ENCODE data around the gene WDR77. TPM values are rescaled to one million over a fixed set of nuclear protein-coding genes. Genes with fewer than 3 reads are reported as not detected.

WDR77 gene
- polyA plus RNA-seq, 3 donors: 26.4 to 62.2 (median 28.1) TPM

- intact Hi-C loops (cut with micrococcal nuclease): no loop called here
- Mint-ChIP-seq H3K9me3 (no peaks in the 10 kb centered on the region), H3K27me3 (ENCODE audit: low read depth in 3 of 3) (peaks cover 1 to 4% (median 2%) of the 10 kb centered on the region in 3 donors), H3K36me3 (no peaks in the 10 kb centered on the region), H3K27ac (no peak overlapping the region), H3K4me1 (no peaks in the 10 kb centered on the region), H3K4me3 (no peak overlapping the region)
- Histone ChIP-seq H3K4me2 (replicated peaks; ENCODE audit: extremely low read depth, low read length, poor library complexity, severe bottlenecking) (no peak overlapping the region), H3K27ac (ENCODE audit: low read depth in 1 of 2, low read length in 2 of 2) (no peak overlapping the region), H2AFZ (ENCODE audit: insufficient read depth, low read depth, low read length, poor library complexity, severe bottlenecking) (no peak overlapping the region), H4K20me1 (ENCODE audit: insufficient read depth, low read length) (no peaks in the 10 kb centered on the region), H3K9me3 (replicated peaks in 1 of 2; ENCODE audit: control insufficient read depth in 1 of 2, insufficient read depth in 1 of 2, low read length in 2 of 2) (no peaks in the 10 kb centered on the region), H3K27me3 (ENCODE audit: control insufficient read depth in 2 of 2, insufficient read depth in 2 of 2, low read length in 2 of 2) (peaks cover 0 to 2% of the 10 kb centered on the region in 2 donors), H3K9ac (ENCODE audit: insufficient read depth, low read length, poor library complexity, severe bottlenecking) (no peak overlapping the region), H3K79me2 (ENCODE audit: insufficient read depth, low read length) (no peaks in the 10 kb centered on the region), H3K36me3 (replicated peaks in 1 of 2; ENCODE audit: control insufficient read depth in 1 of 2, insufficient read depth in 2 of 2, low read length in 2 of 2) (no peaks in the 10 kb centered on the region), H3K4me3 (replicated peaks in 1 of 3; ENCODE audit: low read depth in 2 of 3, low read length in 3 of 3) (no peak overlapping the region), H3K4me1 (ENCODE audit: control insufficient read depth in 1 of 2, insufficient read depth in 2 of 2, low read length in 2 of 2) (no peaks in the 10 kb centered on the region)
- TF ChIP-seq CTCF (IDR thresholded peaks at IDR 0.05): no peak
- no peak for DNase-seq
- no CpG with 5 or more reads among the region's 3 CpGs for WGBS (ENCODE audit: insufficient coverage)
Measured at GRCh38 chr1:111424281-111424680, 24.8 kb downstream of the WDR77 start.

GRCh38 chr1:111422546-111423391, 26.3 kb downstream of the WDR77 start:
- Mint-ChIP-seq H3K27ac (no peak overlapping the region), H3K36me3 (no peaks in the 10 kb centered on the region), H3K27me3 (ENCODE audit: low read depth in 3 of 3) (peaks cover 1 to 4% (median 4%) of the 10 kb centered on the region in 3 donors)

More at GRCh38 chr1:111422546-111423391, 26.3 kb downstream of the WDR77 start:
- Histone ChIP-seq H2AFZ (ENCODE audit: insufficient read depth, low read depth, low read length, poor library complexity, severe bottlenecking) (no peak overlapping the region), H3K4me2 (replicated peaks; ENCODE audit: extremely low read depth, low read length, poor library complexity, severe bottlenecking) (no peak overlapping the region), H3K4me3 (replicated peaks in 1 of 3; ENCODE audit: low read depth in 2 of 3, low read length in 3 of 3) (no peak overlapping the region), H3K27me3 (ENCODE audit: control insufficient read depth in 2 of 2, insufficient read depth in 2 of 2, low read length in 2 of 2) (peaks cover 0 to 2% of the 10 kb centered on the region in 2 donors), H3K4me1 (ENCODE audit: control insufficient read depth in 1 of 2, insufficient read depth in 2 of 2, low read length in 2 of 2) (no peaks in the 10 kb centered on the region), H3K9me3 (replicated peaks in 1 of 2; ENCODE audit: control insufficient read depth in 1 of 2, insufficient read depth in 1 of 2, low read length in 2 of 2) (no peaks in the 10 kb centered on the region), H3K9ac (ENCODE audit: insufficient read depth, low read length, poor library complexity, severe bottlenecking) (no peak overlapping the region), H3K79me2 (ENCODE audit: insufficient read depth, low read length) (no peaks in the 10 kb centered on the region), H3K36me3 (replicated peaks in 1 of 2; ENCODE audit: control insufficient read depth in 1 of 2, insufficient read depth in 2 of 2, low read length in 2 of 2) (no peaks in the 10 kb centered on the region), H3K27ac (ENCODE audit: low read depth in 1 of 2, low read length in 2 of 2) (no peak overlapping the region), H4K20me1 (ENCODE audit: insufficient read depth, low read length) (no peaks in the 10 kb centered on the region)
- Mint-ChIP-seq H3K9me3 (no peaks in the 10 kb centered on the region), H3K4me3 (no peak overlapping the region), H3K4me1 (no peaks in the 10 kb centered on the region)
- TF ChIP-seq CTCF (IDR thresholded peaks at IDR 0.05): no peak
- DNase-seq: no peak
- WGBS (ENCODE audit: insufficient coverage): 78% methylated on average over 10 of the region's 13 CpGs
- intact Hi-C loops (cut with micrococcal nuclease): no loop called here
